Psoas muscle (tissue), 8 donors: ENCODE results near the gene RCBTB1. TPM values are rescaled to one million over a fixed set of nuclear protein-coding genes. Genes with fewer than 3 reads are reported as not detected.

ENCODE experiments used
- ATAC-seq, 4 donors: fragments of 200-7000 bp; cut with Tn5 transposase; one replicate each; pipeline ENCODE4 v1.9.1; 2020; ENCODE audit warnings: moderate library complexity in 3 of 4, mild to moderate bottlenecking in 2 of 4
- DNase-seq, 2 donors: peaks; one replicate each; pipeline ENCODE4 v3.0.0-alpha.2; 2020
- H3K27ac ChIP-seq: fragments of 200-600 bp; one replicate; pipeline ENCODE4 v1.8.0; 2022
- H3K27me3 ChIP-seq, 3 donors: fragments of 200-600 bp in 1 of 3; one replicate each; pipeline versions ENCODE4 v1.6.1 to v1.8.0; 2013 to 2022; ENCODE audit warnings: low read length in 2 of 3, mild to moderate bottlenecking in 2 of 3, moderate library complexity in 1 of 3; ENCODE audit not compliant: insufficient read depth in 3 of 3
- H3K36me3 ChIP-seq, 2 donors: fragments of 200-600 bp in 1 of 2; one replicate each; pipeline versions ENCODE4 v1.6.1 to v1.8.0; 2013 to 2022; ENCODE audit warnings: low read depth in 1 of 2, mild to moderate bottlenecking in 1 of 2, moderate library complexity in 1 of 2; ENCODE audit not compliant: insufficient read depth in 1 of 2
- H3K4me1 ChIP-seq: fragments of 200-600 bp; one replicate; pipeline ENCODE4 v1.8.0; 2022
- H3K4me3 ChIP-seq: fragments of 200-600 bp; one replicate; pipeline ENCODE4 v1.8.0; 2022; ENCODE audit warnings: mild to moderate bottlenecking
- H3K9me3 ChIP-seq: fragments of 200-600 bp; one replicate; pipeline ENCODE4 v1.8.0; 2022
- CTCF ChIP-seq: fragments of 200-600 bp; IDR thresholded peaks from one replicate; pipeline ENCODE4 v1.8.0; 2022; ENCODE audit warnings: antibody characterized with exemption
- WGBS, 3 donors: extraction: QIAGEN DNeasy Blood & Tissue Kit; methylation state at CpG; one replicate each; pipeline versions ENCODE4 v1.1.6 to v1.1.7; 2013; 5-methylcytosine and 5-hydroxymethylcytosine counted together
- intact Hi-C, 2 donors: fragments of 100-400 bp; cut with DNase I; formaldehyde crosslinking; loops; one replicate each; pipeline versions ENCODE4 v1.11.0 to v1.14.2; 2022
- polyA plus RNA-seq, 3 donors: library from polyadenylated mRNA; stranded (reverse); fragments of 200-250 nt; gene quantifications; one replicate each; pipeline ENCODE4 v1.2.3, GENCODE V29; 2013
- total RNA-seq, 4 donors: library from RNA; stranded (reverse); fragmentation: NEBNext Ultra II Directional in 2 of 4; extraction: Animal tissue kit (Norgen Biotek cat#: 25700) in 2 of 4; gene quantifications; one replicate each; pipeline versions ENCODE4 v1.2.1 to v1.2.4, GENCODE V29; 2021 to 2023
- donor health status: healthy with polysubstance abuse.
- donor health status: DM: no; HTN: no; CAD: no; lungs with moderate emphysema.
- donor health status: Bipolar disorder and iron deficiency.
- donor health status: healthy.
- donor health status: DM: yes; HTN: yes; CAD: no.
- donor health status: DM: no; HTN: no; CAD: no.
- donor health status: DM: no; HTN: no; CAD: no.
- donor health status: DM: yes; HTN: yes; CAD: no.

Gene RCBTB1
- total and polyA plus RNA-seq, 7 donors: 2.2 to 12.6 (median 6.6) TPM

- H3K4me1 ChIP-seq: no peaks in the 10 kb centered on the region
- TF ChIP-seq CTCF: no peak
- no peak for ATAC-seq
These were observed 49.0 kb downstream of the RCBTB1 start for GRCh38 chr13:49536144-49536873.

GRCh38 chr13:49533591-49534269, 51.6 kb downstream of the RCBTB1 start:
- Histone ChIP-seq H3K4me3 (no peak overlapping the region), H3K27ac (no peak overlapping the region), H3K27me3 (no peaks in the 10 kb centered on the region), H3K9me3 (no peaks in the 10 kb centered on the region), H3K4me1 (no peaks in the 10 kb centered on the region), H3K36me3 (peaks cover 0 to 39% of the 10 kb centered on the region in 2 donors)
- TF ChIP-seq CTCF: no peak
- intact Hi-C loops: no loop called here
- 71 to 83% (median 80%) methylated on average over 7 of the region's 7 CpGs for WGBS, 3 donors
- ATAC-seq: no peak
- no peak for DNase-seq

More at GRCh38 chr13:49536144-49536873, 49.0 kb downstream of the RCBTB1 start:
- WGBS, 3 donors: 70 to 79% (median 71%) methylated on average over 7 of the region's 7 CpGs
- Histone ChIP-seq H3K4me3 (no peak overlapping the region), H3K27ac (no peak overlapping the region), H3K36me3 (peaks cover 0 to 55% of the 10 kb centered on the region in 2 donors), H3K9me3 (no peaks in the 10 kb centered on the region), H3K27me3 (no peaks in the 10 kb centered on the region)
- DNase-seq: no peak
- intact Hi-C loops: no loop called here

GRCh38 chr13:49533011-49533410, 52.3 kb downstream of the RCBTB1 start:
- TF ChIP-seq CTCF: no peak
- Histone ChIP-seq H3K27ac (no peak overlapping the region), H3K4me3 (no peak overlapping the region), H3K27me3 (no peaks in the 10 kb centered on the region), H3K4me1 (no peaks in the 10 kb centered on the region), H3K9me3 (no peaks in the 10 kb centered on the region), H3K36me3 (peaks cover 0 to 37% of the 10 kb centered on the region in 2 donors)
- intact Hi-C loops: no loop called here
- DNase-seq: no peak
- ATAC-seq: no peak

- 80 to 91% (median 83%) methylated on average over 1 of the region's 1 CpG for WGBS, 3 donors
- Histone ChIP-seq H3K27ac (no peak overlapping the region), H3K27me3 (no peaks in the 10 kb centered on the region), H3K4me3 (no peak overlapping the region), H3K4me1 (no peaks in the 10 kb centered on the region), H3K9me3 (no peaks in the 10 kb centered on the region), H3K36me3 (peaks cover 0 to 36% of the 10 kb centered on the region in 2 donors)
- ATAC-seq: no peak
- no peak for DNase-seq
- TF ChIP-seq CTCF: no peak
- intact Hi-C loops: no loop called here
These were observed 52.8 kb downstream of the RCBTB1 start for GRCh38 chr13:49532593-49532992.
